NCI-H510A treated with DMSO at 0.1 percent for 48 hours (cell line): ENCODE data around the gene ZNF91.
"Not testable (repeated sequence)": the region's sequence is repeated elsewhere in the genome, so short reads cannot be mapped to it uniquely, and the experiment has no call there.

ENCODE experiments used
- DNase-seq: peaks from one replicate; lab custom pipeline; 2025; lab: John Stamatoyannopoulos, UW

Gene ZNF91

GRCh38 chr19:23395041-23395721, at the start of gene ZNF91:
TSS of gene ZNF91 (minus strand) at chr19:23395471. CDS start at chr19:23395354, 117 bp downstream.
- peak; percentile 92 for DNase-seq

GRCh38 chr19:23440791-23441190, 45.5 kb upstream of the ZNF91 start:
- no peak for DNase-seq

- DNase-seq, result no peak
Measured at GRCh38 chr19:23440207-23440606, 44.9 kb upstream of the ZNF91 start.

GRCh38 chr19:23439623-23440022, 44.4 kb upstream of the ZNF91 start:
- no peak for DNase-seq

- DNase-seq, result no peak
Measured at GRCh38 chr19:23437901-23438300, 42.6 kb upstream of the ZNF91 start.

GRCh38 chr19:23436944-23437343, 41.7 kb upstream of the ZNF91 start:
- no peak for DNase-seq

GRCh38 chr19:23436318-23436717, 41.0 kb upstream of the ZNF91 start:
- DNase-seq, result no peak

GRCh38 chr19:23420824-23421223, 25.6 kb upstream of the ZNF91 start:
- DNase-seq, result no peak

GRCh38 chr19:23419261-23419660, 24.0 kb upstream of the ZNF91 start:
- DNase-seq, result not testable (repeated sequence)

GRCh38 chr19:23415561-23416191, 20.4 kb upstream of the ZNF91 start:
- DNase-seq, result peak; percentile 7

- no peak for DNase-seq
Measured at GRCh38 chr19:23415034-23415433, 19.8 kb upstream of the ZNF91 start.

GRCh38 chr19:23410155-23410554, 14.9 kb upstream of the ZNF91 start:
- DNase-seq, result no peak

GRCh38 chr19:23409392-23410048, 14.2 kb upstream of the ZNF91 start:
- DNase-seq, result no peak

- no peak for DNase-seq
Measured at GRCh38 chr19:23407616-23408133, 12.4 kb upstream of the ZNF91 start.

- no peak for DNase-seq
Measured at GRCh38 chr19:23406721-23407120, 11.4 kb upstream of the ZNF91 start.

GRCh38 chr19:23406091-23406490, 10.8 kb upstream of the ZNF91 start:
- no peak for DNase-seq

- no peak for DNase-seq
Measured at GRCh38 chr19:23404676-23405075, 9.4 kb upstream of the ZNF91 start.

- DNase-seq, result no peak
Measured at GRCh38 chr19:23403581-23404324, 8.5 kb upstream of the ZNF91 start.

GRCh38 chr19:23403052-23403451, 7.8 kb upstream of the ZNF91 start:
- DNase-seq, result no peak

- DNase-seq, result no peak
Measured at GRCh38 chr19:23402388-23402787, 7.1 kb upstream of the ZNF91 start.

GRCh38 chr19:23401086-23401610, 5.9 kb upstream of the ZNF91 start:
- DNase-seq, result no peak

GRCh38 chr19:23399443-23399842, 4.2 kb upstream of the ZNF91 start:
- no peak for DNase-seq
